ENCODE measurements around the gene CIT.

CIT gene

GRCh38 chr12:119859241-119859640 is 17.9 kb downstream of the CIT start:
- no peak for DNase-seq (ENCODE audit: low spot score)

- DNase-seq (ENCODE audit: low spot score), result no peak
Measured at GRCh38 chr12:119857041-119857591, 20.0 kb downstream of the CIT start.

DNA sequence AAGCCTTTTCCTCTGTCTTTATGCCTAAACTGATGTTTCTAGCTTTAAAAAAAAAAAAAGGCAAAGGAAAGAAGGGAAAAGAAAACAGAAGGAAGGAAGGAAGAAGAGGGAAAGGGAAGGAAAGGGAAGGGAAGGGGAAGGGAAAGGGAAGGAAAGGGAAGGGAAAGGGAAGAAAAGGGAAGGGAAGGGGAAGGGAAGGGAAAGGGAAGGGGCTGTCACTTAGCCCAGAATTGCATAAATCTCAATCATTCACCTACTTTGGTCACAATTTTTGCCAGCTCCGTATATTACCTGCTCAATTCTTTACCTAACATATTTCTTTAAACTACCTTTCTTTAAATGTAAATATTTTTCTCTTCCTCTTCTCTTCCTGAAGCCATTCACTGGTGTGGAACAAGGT is 26.8 kb downstream of the CIT start:
- DNase-seq (ENCODE audit: low spot score), result no peak

DNA sequence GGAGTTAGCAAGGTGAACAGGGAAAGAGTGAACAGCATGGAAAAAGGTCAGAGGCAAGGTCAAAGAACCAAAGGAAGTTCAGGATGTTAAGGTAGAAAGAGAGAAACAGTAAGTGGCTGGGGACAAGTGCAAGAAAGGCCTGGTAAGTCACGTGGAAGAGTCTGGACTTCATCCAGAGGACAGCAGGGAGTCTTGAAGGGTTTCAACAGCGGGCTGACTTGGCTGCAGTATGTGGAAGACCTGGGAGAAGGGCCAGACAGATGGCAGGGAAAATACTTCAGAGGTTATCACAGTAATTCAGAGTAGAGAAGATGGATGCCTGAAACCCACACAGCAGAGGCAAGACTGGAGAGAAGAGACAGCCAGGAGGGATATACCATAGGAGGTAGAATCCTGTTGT is 34.0 kb downstream of the CIT start:
- no peak for DNase-seq (ENCODE audit: low spot score)

GRCh38 chr12:119842380-119842779 is 34.7 kb downstream of the CIT start:
- no peak for DNase-seq (ENCODE audit: low spot score)

DNA sequence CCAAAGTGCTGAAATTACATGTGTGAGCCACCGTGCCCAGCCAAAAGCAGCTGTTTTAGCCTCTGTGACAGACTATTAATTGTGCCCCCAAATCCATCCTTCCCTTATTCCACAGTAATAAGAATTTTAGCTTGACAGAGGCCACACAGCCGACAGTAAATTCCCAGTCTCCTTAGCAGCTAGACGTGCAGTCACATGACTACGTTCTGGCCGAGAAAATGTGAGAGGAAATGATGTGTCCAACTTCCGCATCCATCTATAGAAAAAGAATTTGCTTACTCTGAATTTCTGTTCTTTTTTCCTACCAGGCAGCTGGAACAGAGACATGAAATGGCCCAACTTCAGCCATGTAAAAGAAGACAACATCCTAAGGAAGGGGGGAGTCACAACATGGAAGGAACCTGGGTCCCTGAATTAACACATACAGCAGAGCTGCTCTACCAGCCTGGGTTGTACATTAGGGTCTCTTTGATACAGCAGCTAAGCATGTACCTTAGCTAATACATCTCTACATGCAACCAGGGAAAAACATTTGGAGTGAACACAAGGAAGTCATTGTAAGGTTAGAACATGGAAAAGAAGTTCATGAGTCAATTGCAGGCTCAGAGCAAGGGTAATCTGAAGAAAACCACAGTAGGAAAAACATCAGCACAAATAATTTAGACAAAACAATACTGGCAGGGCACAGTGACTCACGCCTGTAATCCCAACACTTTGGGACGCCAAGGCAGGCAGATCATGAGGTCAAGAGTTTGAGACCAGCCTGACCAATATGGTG is 35.5 kb downstream of the CIT start:
- no peak for DNase-seq (ENCODE audit: low spot score)

- DNase-seq (ENCODE audit: low spot score), result no peak
Measured at GRCh38 chr12:119840582-119840981, 36.5 kb downstream of the CIT start.

DNA sequence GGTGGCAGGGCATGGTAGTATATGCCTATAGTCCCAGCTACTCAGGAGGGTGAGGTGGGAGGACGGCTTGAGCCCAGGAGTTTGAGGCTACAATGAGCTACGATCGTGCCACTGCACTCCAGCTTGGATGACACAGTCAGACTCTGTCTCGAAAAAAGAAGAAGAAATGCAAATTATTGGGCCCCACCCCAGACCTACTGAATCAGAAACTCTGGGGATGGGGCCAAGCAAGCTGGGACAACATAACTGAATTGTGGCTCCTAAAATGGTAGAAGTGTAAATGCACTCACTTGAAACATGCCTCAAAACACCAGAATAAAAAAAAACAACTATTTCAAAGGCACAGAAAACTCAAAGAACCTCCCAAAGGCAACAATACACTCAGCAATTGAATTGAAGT is 37.0 kb downstream of the CIT start:
- DNase-seq (ENCODE audit: low spot score), result no peak

GRCh38 chr12:119838826-119839600 is 38.1 kb downstream of the CIT start:
- DNase-seq (ENCODE audit: low spot score), result no peak

GRCh38 chr12:119836781-119837180 is 40.3 kb downstream of the CIT start:
- no peak for DNase-seq (ENCODE audit: low spot score)

GRCh38 chr12:119835068-119835467 is 42.1 kb downstream of the CIT start:
- no peak for DNase-seq (ENCODE audit: low spot score)

GRCh38 chr12:119829439-119829838 is 47.7 kb downstream of the CIT start:
- DNase-seq (ENCODE audit: low spot score), result no peak

DNA sequence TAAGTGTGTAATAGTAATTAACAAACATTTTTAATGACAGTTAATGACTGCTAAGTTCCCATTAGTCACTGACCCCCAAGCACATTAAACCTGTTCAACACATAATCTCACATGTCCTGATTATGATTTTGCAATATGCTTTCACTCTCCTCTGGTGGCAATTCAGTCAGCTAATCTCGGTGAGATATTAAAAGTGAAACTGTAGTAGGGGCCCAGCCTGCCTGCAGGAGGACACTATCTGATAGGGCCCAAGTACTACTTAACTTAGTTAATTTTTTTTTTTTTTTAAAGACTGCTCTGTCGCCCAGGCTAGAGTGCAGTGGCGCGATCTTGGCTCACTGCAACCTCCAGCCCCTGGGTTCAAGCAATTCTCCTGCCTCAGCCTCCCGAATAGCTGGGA is 48.8 kb downstream of the CIT start:
- DNase-seq (ENCODE audit: low spot score), result no peak

DNA sequence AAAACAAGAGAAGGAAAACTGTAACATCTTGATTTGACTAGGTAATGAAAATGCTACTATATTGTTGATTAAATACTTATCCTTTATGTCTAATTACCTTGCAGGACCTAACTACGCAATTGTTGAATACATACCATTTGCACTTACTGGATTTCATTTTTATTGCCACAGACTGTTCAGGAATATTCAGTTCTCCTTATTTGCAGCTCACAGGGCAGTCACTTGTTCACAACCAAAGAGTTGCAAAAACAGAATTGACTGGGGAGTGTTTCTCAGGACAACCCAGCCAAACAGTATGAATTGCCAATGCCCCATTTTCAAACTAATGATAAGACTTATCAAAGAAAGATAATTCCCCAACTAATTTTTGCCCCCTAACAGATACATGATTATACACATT is 49.4 kb downstream of the CIT start:
- DNase-seq (ENCODE audit: low spot score), result no peak

- DNase-seq (ENCODE audit: low spot score), result no peak
Measured at GRCh38 chr12:119826661-119827445, 50.3 kb downstream of the CIT start.

DNA sequence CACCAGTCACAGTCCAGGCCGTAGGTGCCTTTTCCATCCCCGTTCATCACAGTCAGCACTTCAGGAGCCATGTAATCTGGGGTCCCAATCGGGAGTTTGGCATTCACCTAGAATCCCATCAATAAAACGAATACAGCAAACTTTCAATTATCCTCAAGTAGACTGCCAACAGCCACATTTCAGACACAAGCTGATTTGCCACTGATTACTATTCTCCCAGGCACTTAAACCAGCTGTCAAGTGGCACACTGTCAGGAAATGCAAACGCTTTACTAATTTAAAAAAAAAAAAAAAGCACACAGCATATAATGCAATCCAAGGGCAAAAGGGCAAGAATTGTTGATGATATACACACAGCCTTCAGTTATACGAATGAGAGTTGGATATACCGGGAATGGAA is 51.9 kb downstream of the CIT start:
- DNase-seq (ENCODE audit: low spot score), result no peak

DNA sequence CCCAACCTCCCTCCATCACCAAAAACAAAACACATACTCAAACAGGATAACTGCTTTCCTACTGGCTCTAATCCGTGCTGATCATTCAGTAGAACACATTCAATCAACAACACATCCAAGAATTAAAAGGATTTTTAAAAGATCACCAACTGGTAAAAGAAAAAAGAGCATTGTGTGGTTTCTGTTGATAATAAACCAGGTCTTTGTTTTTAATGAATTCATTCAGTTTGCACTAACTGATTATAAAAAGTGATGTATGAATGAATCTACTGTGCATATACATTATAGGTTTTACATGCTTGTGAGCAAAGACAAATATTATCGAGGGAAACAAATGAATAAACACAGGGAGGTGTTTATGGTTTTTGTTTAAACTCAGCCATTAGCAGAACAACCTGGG is 55.1 kb downstream of the CIT start:
- no peak for DNase-seq (ENCODE audit: low spot score)

DNA sequence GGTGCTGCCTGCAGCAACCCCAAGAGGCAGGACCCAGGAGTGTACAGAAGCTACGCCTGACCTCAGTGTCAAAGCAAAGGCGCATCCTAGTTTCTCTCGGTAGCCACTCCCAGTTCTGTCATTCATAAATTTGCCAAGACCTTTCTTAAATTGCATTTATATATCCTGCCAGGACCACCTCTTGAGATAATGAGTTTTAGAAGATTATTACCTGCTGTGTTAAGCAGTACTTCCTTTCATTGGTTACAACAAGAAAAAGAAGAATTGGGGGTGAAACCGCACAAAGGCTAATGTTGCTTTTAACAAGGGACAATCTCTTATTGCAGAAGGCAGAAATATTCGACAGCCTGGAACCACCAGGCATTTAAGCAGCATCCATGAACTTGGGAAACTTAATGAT is 57.8 kb downstream of the CIT start:
- no peak for DNase-seq (ENCODE audit: low spot score)

- no peak for DNase-seq (ENCODE audit: low spot score)
Measured at GRCh38 chr12:119817546-119818343, 59.4 kb downstream of the CIT start.

DNA sequence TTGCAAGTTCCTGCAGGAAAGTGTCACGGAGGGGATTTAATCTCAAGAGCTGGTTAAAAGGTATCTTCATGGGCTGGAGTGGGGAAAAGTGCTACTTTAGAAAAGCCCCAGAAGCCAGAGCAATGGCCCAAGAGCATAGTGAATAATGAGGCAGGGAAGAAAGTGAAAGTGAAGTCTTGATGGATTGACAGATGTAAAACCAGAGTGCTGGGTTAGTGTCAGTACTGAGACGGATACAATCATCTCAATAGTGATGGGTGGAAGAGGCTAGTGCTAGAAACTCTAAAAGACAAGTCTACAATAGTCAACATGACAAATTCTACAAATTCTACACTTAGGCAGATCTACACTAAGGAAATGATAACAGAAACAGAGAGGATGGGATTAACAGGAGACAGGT is 68.1 kb downstream of the CIT start:
- no peak for DNase-seq (ENCODE audit: low spot score)

DNA sequence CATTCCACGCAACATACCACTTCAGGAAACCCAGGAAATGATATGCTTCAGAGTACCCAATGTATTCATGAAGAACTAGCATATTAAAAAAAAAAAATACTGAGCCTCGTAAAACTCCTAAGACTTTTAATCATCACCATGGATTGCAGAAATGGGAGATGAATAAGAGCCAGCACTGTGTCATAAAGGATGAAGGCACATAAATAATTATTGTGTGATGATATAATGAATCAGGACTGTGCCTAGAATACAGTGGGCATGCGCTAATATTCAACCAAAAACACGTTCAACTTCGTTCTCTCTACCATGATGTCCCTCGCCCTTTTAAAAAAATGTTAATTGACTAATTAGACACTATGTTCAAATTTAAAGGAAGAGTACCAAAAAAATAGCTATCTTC is 68.7 kb downstream of the CIT start:
- DNase-seq (ENCODE audit: low spot score), result no peak

GRCh38 chr12:119807380-119807779 is 69.7 kb downstream of the CIT start:
- DNase-seq (ENCODE audit: low spot score), result no peak

Data from hematopoietic multipotent progenitor cell treated with erythropoietin and hydrocortisone succinate and interleukin-3 and kit ligand, for 17 days (in vitro differentiated cells).